Activated T-cell treated with anti-CD3 and anti-CD28 coated beads, Interleukin-2, amount 50 U/mL, for 48 hours (primary cell): ENCODE data around the gene CNTNAP5.

Source experiments
- DNase-seq, 2 experiments: peaks; one replicate each; pipeline ENCODE4 v3.0.0-alpha.2; 2020

The CNTNAP5 gene

GRCh38 chr2:124953921-124954320 lies 928.8 kb downstream of the CNTNAP5 start:
- DNase-seq, result no peak

GRCh38 chr2:124959581-124959980 lies 934.5 kb downstream of the CNTNAP5 start:
- DNase-seq, result no peak

- no peak for DNase-seq
Observed at GRCh38 chr2:124961132-124961531, 936.0 kb downstream of the CNTNAP5 start.
